ENCODE results near the gene RAB44.

- no peak for TF ChIP-seq ZNF670 (CRISPR knock-in tag; IDR thresholded peaks at IDR 0.05; ENCODE audit: borderline replicate concordance)
- TF ChIP-seq PTBP1 (IDR thresholded peaks at IDR 0.05; ENCODE audit: low read depth, low read length, poor library complexity, severe bottlenecking) = no peak
- no peak for TF ChIP-seq MLX (CRISPR knock-in tag; IDR thresholded peaks at IDR 0.05)
- TF ChIP-seq POLR2A (IDR thresholded peaks at IDR 0.05; ENCODE audit: insufficient read depth in 1 of 2, low read depth in 2 of 2, low read length in 2 of 2) = no peak
- TF ChIP-seq ZNF143 (CRISPR knock-in tag; IDR thresholded peaks at IDR 0.05) = no peak
- TF ChIP-seq ZNF138 (CRISPR knock-in tag; IDR thresholded peaks at IDR 0.05; ENCODE audit: low read depth) = no peak
- no peak for TF ChIP-seq CTCF (CRISPR knock-in tag; IDR thresholded peaks at IDR 0.05)
- no peak for TF ChIP-seq ELF4 (CRISPR knock-in tag; IDR thresholded peaks at IDR 0.05; ENCODE audit: borderline replicate concordance)
- TF ChIP-seq ZBTB14 (CRISPR knock-in tag; IDR thresholded peaks at IDR 0.05) = no peak
- TF ChIP-seq CSRNP2 (CRISPR knock-in tag; conservative IDR thresholded peaks at IDR 0.05; ENCODE audit: low read depth) = no peak
- TF ChIP-seq ZNF619 (CRISPR knock-in tag; IDR thresholded peaks at IDR 0.05) = no peak
- TF ChIP-seq NFE2 (CRISPR knock-in tag; IDR thresholded peaks at IDR 0.05) = no peak
- TF ChIP-seq JUNB (CRISPR knock-in tag; IDR thresholded peaks at IDR 0.05; ENCODE audit: borderline replicate concordance) = no peak
Observed at GRCh38 chr6:36754582-36755434, 57.2 kb downstream of the RAB44 start.
